Measurements from ENCODE around the gene ZDHHC22. TPM values are rescaled to one million over a fixed set of nuclear protein-coding genes. Genes with fewer than 3 reads are reported as not detected.

ZDHHC22 gene
- polyA plus RNA-seq, 3 donors: 0.35 to 0.46 (median 0.41) TPM

DNA sequence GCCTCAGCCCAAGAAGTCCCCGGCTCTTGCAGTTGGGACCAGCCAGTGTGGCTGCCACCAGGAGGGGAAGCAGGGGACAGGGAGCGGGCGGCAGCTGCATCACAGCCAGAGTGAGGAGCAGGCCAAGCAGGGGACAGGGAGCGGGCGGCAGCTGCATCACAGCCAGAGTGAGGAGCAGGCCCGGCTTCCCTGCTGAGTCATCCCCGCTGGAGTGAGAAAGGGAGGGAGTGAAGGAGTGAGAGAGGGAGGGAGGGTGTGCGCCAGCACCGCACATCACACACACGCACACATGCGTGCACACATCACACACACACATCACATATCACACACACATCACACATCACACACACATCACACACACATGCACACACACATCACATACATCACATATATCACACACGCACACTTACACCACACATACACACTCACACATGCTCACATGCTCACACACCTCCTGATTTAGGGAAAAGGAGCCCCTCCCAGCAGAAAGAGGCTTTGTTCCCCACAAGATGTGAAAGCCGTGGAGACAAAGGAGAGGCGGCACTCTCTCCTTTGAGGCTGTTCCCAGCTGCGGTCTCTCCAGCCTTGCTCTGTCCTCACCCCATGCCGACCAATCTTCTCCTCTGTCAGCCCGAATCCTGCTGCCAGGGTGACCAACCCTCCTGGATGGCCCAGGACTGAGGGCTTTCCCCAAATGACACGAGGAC, 16.7 kb upstream of the ZDHHC22 start:
- DNase-seq (ENCODE audit: low read depth in 3 of 3, low spot score in 2 of 3): no peak

DNA sequence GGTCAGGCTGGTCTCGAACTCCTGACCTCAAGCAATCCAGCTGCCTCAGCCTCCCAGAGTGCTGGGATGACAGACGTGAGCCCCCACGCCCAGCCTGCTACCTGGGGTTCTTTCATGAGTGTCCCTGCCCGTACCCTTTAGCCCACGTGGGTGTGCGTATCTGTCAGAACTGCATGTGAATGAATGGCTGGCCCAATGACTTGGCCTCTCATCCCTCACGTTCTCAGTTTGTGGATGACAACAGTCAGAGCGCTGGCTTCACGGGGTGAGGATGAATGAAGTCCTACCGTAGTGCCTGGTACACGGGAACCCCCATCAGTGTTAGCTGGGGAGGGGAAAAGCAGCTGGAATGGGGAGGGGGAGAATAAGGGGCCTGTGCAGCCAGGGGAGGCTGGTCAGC, 16.1 kb upstream of the ZDHHC22 start:
- no peak for DNase-seq (ENCODE audit: low read depth in 3 of 3, low spot score in 2 of 3)

GRCh38 chr14:77155083-77155482, 13.5 kb upstream of the ZDHHC22 start:
- no peak for DNase-seq (ENCODE audit: low read depth in 3 of 3, low spot score in 2 of 3)

- DNase-seq (ENCODE audit: low read depth in 3 of 3, low spot score in 2 of 3): no peak
Observed at GRCh38 chr14:77154421-77154820, 12.8 kb upstream of the ZDHHC22 start.

DNA sequence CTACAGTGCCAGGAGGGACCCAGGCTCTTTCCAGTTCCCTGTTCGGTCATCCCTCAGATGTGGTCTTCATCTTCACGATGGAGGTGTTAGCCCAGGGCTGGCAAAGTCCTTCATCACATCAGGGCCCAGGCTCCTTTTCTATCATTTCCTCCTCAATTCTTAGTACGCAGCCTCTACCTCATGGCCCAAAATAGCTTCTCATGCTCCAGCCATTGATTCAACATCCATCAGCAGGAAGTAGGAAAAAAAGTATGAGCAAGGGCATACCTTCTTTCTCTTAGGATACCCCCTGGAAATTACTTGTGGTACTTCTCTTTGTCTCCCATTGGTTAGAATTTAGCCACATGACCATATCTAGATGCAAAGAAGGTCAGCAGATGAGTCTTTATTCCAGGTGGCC, 12.2 kb upstream of the ZDHHC22 start:
- DNase-seq (ENCODE audit: low read depth in 3 of 3, low spot score in 2 of 3): no peak

- DNase-seq (ENCODE audit: low read depth in 3 of 3, low spot score in 2 of 3): no peak
Observed at GRCh38 chr14:77151918-77152588, 10.5 kb upstream of the ZDHHC22 start.

GRCh38 chr14:77151245-77151644, 9.7 kb upstream of the ZDHHC22 start:
- no peak for DNase-seq (ENCODE audit: low read depth in 3 of 3, low spot score in 2 of 3)

DNA sequence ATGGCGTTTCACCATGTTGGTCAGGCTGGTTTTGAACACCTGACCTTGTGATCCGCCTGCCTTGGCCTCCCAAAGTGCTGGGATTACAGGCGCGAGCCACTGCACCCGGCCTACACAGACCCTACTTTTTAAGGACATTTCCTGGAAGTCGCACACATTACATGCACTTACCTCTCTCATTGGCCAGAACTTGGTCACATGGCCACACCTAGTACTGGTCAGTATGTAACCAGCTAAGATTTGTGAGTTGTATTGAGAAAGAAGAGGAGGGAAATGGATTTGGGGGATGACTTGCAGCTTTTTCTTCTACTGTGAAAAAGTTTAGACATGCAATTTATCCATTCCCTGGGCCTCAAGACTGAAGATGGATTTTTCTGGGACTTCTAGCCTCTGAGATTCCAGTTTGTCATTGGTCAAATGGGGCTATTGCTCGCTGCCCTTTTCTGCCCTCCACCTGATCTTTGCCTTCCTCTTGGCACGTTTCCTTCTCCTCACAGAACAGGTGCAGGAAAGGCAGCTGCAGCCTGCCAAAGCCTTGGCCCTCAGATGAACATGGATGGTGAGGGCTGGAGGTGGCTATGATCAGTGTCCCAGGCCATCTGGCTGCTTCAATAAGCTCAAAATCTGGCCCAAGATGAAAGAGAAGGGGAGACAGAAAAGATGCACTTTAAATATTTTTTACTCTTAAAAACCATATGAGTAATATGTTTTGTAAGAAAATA, 7.1 kb upstream of the ZDHHC22 start:
- no peak for DNase-seq (ENCODE audit: low read depth in 3 of 3, low spot score in 2 of 3)

GRCh38 chr14:77145975-77146740, 4.6 kb upstream of the ZDHHC22 start:
- no peak for DNase-seq (ENCODE audit: low read depth in 3 of 3, low spot score in 2 of 3)

GRCh38 chr14:77144412-77145115, 3.0 kb upstream of the ZDHHC22 start:
- DNase-seq (ENCODE audit: low read depth in 3 of 3, low spot score in 2 of 3): no peak

DNA sequence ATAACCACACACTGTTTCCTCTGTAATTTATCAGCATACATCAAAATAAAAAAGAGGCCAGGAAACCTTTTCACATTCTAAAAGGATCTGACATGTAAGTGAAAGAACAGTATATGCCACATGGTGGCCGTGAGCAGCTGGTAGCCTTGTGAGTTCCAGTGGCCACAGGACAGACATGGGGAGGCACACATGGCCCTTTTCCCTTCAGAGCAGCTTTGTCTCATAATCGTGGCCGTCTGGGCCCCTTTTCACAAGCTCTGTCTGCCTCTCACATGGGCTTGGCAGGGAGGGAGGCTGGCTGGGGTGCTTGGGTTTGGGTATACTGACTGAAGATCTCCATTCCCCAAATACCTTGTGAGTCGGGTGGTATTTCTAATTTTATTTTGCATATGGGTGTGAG, 1.5 kb upstream of the ZDHHC22 start:
- no peak for DNase-seq (ENCODE audit: low read depth in 3 of 3, low spot score in 2 of 3)

DNA sequence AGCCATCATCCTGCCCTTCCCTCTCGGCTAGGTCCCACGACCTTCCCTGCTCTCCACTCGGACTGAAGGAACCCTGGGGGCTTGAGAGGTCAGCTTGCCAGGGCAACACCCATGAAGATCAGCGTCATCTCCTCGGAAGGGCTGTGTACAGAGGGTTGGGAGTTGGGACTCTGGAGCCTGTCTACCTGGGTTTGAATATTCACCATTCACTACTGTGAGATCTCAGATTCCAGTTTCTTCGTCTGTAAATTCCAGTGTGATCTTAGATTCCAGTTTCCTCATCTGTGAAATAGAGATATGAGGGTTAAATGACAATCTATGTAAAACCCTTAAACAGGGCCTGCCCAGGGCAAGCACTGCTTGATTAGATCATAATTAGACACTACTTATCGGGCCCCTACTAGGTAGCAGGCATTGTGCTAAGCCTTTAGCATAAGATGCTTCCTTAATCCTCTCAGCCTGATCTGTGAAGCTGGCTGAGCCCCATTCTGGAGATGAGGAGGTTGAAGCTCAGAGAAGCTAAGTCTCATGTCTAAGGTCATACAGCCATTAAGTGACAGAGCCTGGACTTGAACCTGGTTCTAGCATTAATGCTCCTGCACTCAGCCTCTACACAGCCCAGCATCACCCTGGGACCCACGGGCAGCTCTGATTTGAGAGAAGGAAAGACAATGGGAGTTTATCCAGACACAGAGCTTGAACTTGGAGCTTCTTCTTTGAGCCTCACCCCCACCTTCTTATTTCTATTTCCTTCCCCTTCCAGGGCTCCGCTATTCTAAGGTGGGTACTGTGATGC, 612 bp upstream of the ZDHHC22 start:
- DNase-seq (ENCODE audit: low read depth in 3 of 3, low spot score in 2 of 3): no peak

DNA sequence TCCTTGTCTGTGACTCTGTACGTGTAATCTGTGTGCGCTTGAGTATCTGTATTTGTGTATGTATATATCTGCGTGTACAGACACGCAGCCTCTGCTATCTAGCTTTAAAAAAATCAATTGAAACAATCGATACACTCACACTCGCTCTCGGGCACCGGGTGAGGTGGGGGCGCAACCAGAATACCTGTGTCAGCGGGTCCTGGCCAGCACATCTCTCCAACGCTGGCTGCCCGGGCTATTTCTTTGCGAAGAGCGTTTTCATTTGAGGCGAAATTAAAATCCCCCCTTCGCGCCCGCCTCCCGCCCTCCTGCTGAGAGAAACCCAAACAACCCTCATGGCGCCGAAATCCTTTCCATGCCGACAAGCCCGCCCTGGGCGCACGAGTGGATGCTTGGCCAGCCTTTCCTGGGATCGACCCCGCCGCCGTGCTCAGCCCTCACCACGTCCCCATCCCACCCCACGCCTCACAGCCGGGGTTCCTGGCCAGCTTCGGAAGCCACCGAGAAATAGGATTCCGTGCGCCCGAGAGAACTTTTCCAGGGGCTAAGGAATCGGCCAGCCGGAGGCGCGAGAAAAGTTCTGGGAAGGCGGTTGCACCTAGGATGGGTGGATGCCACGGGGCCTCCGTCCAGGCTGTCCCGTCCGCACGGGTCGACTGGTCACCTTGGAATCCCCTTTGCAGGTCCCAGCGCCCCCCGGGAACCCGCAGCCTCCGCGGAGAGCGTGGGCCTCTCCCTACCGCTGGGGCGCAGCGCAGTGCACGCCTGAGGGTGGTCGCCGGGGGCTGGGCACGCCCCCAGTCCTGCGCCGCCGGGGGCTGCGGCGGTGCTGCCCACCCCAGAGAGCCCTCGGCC, 1.0 kb downstream of the ZDHHC22 start:
- no peak for DNase-seq (ENCODE audit: low read depth in 3 of 3, low spot score in 2 of 3)

- no peak for DNase-seq (ENCODE audit: low read depth in 3 of 3, low spot score in 2 of 3)
Observed at GRCh38 chr14:77139540-77140358, 1.8 kb downstream of the ZDHHC22 start.

DNA sequence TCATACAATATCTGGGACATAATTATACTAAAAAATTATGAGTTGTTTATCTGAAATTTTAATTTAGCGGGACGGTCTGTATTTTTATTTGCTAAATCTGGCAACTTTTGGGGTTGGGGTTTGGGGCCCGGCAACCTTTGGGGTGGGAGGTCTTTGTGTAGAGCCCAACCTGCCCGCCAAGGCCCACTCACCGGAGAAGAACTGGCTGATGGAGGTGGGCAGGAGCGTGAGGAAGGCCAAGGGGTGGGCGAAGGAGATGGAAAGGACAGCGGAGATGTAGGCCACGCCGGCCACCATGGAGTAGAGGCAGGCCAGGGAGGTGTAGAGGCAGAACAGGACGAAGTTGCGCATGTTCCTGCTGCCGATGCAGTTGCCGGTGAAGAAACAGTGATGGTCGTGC, 2.6 kb downstream of the ZDHHC22 start:
- no peak for DNase-seq (ENCODE audit: low read depth in 3 of 3, low spot score in 2 of 3)

GRCh38 chr14:77133720-77134338, 7.8 kb downstream of the ZDHHC22 start:
- DNase-seq (ENCODE audit: low read depth in 3 of 3, low spot score in 2 of 3): peak; percentile 66 to 88 (median 75)

GRCh38 chr14:77131871-77132486, 9.6 kb downstream of the ZDHHC22 start:
- DNase-seq (ENCODE audit: low read depth in 3 of 3, low spot score in 2 of 3): no peak
